HEK293T (cell line): ENCODE measurements around the gene UCP2.

Experiments used
- CTCF ChIA-PET: fragments of 350-600 bp; formaldehyde crosslinking; extraction: SDS; loops from one replicate; lab custom pipeline; 2021; ENCODE audit warnings: antibody characterized with exemption, inconsistent platforms; lab: Yijun Ruan, JAX
- POLR2A ChIA-PET: fragments of 350-600 bp; formaldehyde crosslinking; extraction: SDS; loops from one replicate; lab custom pipeline; 2020; ENCODE audit warnings: antibody characterized with exemption, inconsistent platforms; lab: Yijun Ruan, JAX
- DNase-seq: peaks from one replicate; pipeline ENCODE4 v3.0.0; 2012; ENCODE audit warnings: mixed read lengths; ENCODE audit errors: extremely low spot score
- ARNT ChIP-seq: fragments of 450-650 bp; IDR thresholded peaks from 2 replicates; pipeline ENCODE4 v1.6.1; 2017; ENCODE audit warnings: mild to moderate bottlenecking
- BHLHE40 ChIP-seq: fragments of 450-650 bp; IDR thresholded peaks from 2 replicates; pipeline ENCODE4 v1.6.1; 2016; ENCODE audit warnings: mild to moderate bottlenecking, moderate library complexity, borderline replicate concordance
- CTBP1 ChIP-seq: fragments of 450-650 bp; IDR thresholded peaks from 2 replicates; pipeline ENCODE4 v1.6.1; 2016; ENCODE audit warnings: borderline replicate concordance
- ELF4 ChIP-seq: fragments of 450-650 bp; IDR thresholded peaks from 2 replicates; pipeline ENCODE4 v1.6.1; 2017; ENCODE audit warnings: antibody characterized with exemption
- FOXA1 ChIP-seq: fragments of 450-650 bp; IDR thresholded peaks from 2 replicates; pipeline ENCODE4 v1.6.1; 2016; ENCODE audit warnings: mild to moderate bottlenecking
- FOXK2 ChIP-seq: fragments of 450-650 bp; IDR thresholded peaks from 2 replicates; pipeline ENCODE4 v1.6.1; 2016; ENCODE audit warnings: mild to moderate bottlenecking
- FOXM1 ChIP-seq: fragments of 450-650 bp; IDR thresholded peaks from 2 replicates; pipeline ENCODE4 v1.6.1; 2017; ENCODE audit warnings: mild to moderate bottlenecking, borderline replicate concordance
- HDGF ChIP-seq: fragments of 450-650 bp; IDR thresholded peaks from 2 replicates; pipeline ENCODE4 v1.6.1; 2017; ENCODE audit warnings: antibody characterized with exemption, borderline replicate concordance
- L3MBTL2 ChIP-seq: fragments of 450-650 bp; conservative IDR thresholded peaks from 2 replicates; pipeline ENCODE4 v1.6.1; 2016; ENCODE audit warnings: mild to moderate bottlenecking
- LEF1 ChIP-seq: fragments of 450-650 bp; IDR thresholded peaks from 2 replicates; pipeline ENCODE4 v1.6.1; 2017; ENCODE audit warnings: mild to moderate bottlenecking, borderline replicate concordance
- NFRKB ChIP-seq: fragments of 450-650 bp; IDR thresholded peaks from 2 replicates; pipeline ENCODE4 v1.6.1; 2016; ENCODE audit warnings: mild to moderate bottlenecking, moderate library complexity
- PKNOX1 ChIP-seq: fragments of 450-650 bp; IDR thresholded peaks from 2 replicates; pipeline ENCODE4 v1.6.1; 2016
- SP1 ChIP-seq: fragments of 450-650 bp; IDR thresholded peaks from 2 replicates; pipeline ENCODE4 v1.6.1; 2017
- SUZ12 ChIP-seq: fragments of 450-650 bp; IDR thresholded peaks from 2 replicates; pipeline ENCODE4 v1.6.1; 2016; ENCODE audit warnings: mild to moderate bottlenecking
- TARDBP ChIP-seq: fragments of 450-650 bp; IDR thresholded peaks from 2 replicates; pipeline ENCODE4 v1.6.1; 2016
- ZNF384 ChIP-seq: fragments of 450-650 bp; IDR thresholded peaks from 2 replicates; pipeline ENCODE4 v1.6.1; 2016

UCP2 gene

GRCh38 chr11:74000307-74001133 lies 17.9 kb upstream of the UCP2 start:
- ChIA-PET CTCF (no interaction called here), POLR2A (no interaction called here)
- no peak for DNase-seq
- TF ChIP-seq ELF4 (no peak), HDGF (no peak), FOXM1 (no peak), FOXK2 (no peak), TARDBP (no peak), FOXA1 (no peak), ZNF384 (no peak), L3MBTL2 (no peak), LEF1 (no peak)

- ChIA-PET POLR2A (interaction anchor here (0.6 kb wide), 1 partner anchor 18 kb away, joined by 3 read pairs; no protein-coding TSS in a partner anchor), CTCF (no interaction called here)
- no peak for TF ChIP-seq ELF4
- no peak for TF ChIP-seq SUZ12
- TF ChIP-seq PKNOX1, result no peak
- no peak for TF ChIP-seq BHLHE40
- no peak for TF ChIP-seq ZNF384
- no peak for TF ChIP-seq NFRKB
- no peak for TF ChIP-seq FOXM1
- TF ChIP-seq FOXA1, result no peak
- TF ChIP-seq LEF1, result no peak
- no peak for TF ChIP-seq CTBP1
- TF ChIP-seq FOXK2, result no peak
- no peak for TF ChIP-seq TARDBP
- TF ChIP-seq ARNT, result no peak
- TF ChIP-seq L3MBTL2, result no peak
- DNase-seq, result no peak
Measured at GRCh38 chr11:73999581-74000306, 17.1 kb upstream of the UCP2 start.

DNA sequence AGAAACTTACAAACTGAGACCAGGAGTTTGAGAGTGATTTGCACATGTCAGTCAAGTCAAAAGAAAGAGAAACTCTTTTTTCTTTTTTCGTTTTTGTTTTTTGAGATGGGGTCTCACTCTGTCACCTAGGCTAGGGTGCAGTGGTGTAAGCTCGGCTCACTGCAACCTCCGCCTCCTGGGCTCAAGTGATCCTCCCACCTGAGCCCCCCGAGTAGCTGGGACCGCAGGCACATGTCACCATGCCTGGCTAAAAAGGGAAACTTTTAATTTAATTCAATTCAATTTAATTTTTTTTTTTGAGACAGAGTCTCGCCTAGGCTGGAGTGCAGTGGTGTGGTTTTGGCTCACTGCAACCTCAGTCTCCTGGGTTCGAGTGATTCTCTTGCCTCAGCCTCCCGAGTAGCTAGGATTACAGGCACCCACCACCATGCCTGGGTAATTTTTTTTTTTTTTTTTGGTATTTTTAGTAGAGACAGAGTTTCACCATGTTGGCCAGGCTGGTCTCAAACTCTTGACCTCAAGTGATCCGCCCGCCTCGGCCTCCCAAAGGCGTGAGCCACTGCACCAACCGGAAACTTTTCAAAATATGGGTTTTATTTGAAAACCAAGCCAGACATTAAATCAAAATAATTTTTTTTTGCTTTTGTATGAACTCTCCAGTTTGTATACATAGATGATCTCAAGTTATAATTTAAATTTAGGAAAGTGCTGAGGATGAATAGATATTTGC lies 16.4 kb upstream of the UCP2 start:
- POLR2A ChIA-PET, result interaction anchor here (1.3 kb wide), 1 partner anchor 15 kb away, joined by 4 read pairs; no protein-coding TSS in a partner anchor
- TF ChIP-seq BHLHE40 (no peak), ARNT (no peak), SUZ12 (no peak), ELF4 (no peak), FOXA1 (no peak)
- DNase-seq, result no peak
- CTCF ChIA-PET, result no interaction called here

GRCh38 chr11:73997120-73997770 lies 14.6 kb upstream of the UCP2 start:
- ChIA-PET CTCF (no interaction called here), POLR2A (interaction anchor here (1.0 kb wide), 2 partner anchors 10 to 15 kb away, joined by 3 read pairs; partner anchors contain the start of gene UCP2)
- DNase-seq, result no peak
- TF ChIP-seq NFRKB (no peak), ZNF384 (no peak), ARNT (no peak), SUZ12 (no peak), BHLHE40 (no peak), CTBP1 (no peak), FOXA1 (no peak)

DNA sequence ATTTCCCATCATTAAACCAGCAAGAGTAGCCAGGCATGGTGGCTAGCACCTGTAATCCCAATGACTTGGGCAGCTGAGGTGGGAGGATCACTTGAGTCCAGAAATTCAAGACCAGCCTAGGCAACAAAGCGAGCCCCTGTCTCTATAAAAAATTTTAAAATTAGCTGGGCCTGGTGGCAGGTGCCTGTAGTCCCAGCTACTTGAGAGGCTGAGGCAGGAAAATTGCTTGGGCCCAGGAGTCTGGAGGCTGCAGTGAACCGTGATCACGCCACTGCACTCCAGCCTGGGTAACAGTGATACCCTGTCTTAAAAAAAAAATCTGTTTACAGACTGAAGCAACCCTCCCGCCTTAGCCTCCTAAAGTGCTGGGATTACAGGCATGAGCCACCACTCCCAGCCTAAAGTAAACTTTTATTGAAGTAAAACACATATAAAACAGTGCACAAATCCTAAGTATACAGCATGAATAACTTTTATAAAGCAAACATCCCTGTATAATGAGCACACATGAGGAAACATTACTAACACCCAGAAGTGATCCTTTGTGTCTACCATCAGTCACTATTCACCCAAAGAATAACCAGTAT lies 13.6 kb upstream of the UCP2 start:
- TF ChIP-seq SP1 (no peak), FOXM1 (no peak), SUZ12 (no peak), FOXA1 (no peak), L3MBTL2 (no peak), ZNF384 (0 out of 2 replicates have a peak, but pooled peaks have one; percentile 18)
- CTCF ChIA-PET, result no interaction called here
- POLR2A ChIA-PET, result interaction anchor here (3.1 kb wide), 1 partner anchor 13 kb away, joined by 16 read pairs; the partner anchor contains the start of gene UCP2
- DNase-seq, result no peak

- no peak for DNase-seq
- ChIA-PET POLR2A (interaction anchor here (3.1 kb wide), 1 partner anchor 13 kb away, joined by 16 read pairs; the partner anchor contains the start of gene UCP2), CTCF (no interaction called here)
- TF ChIP-seq TARDBP (no peak), NFRKB (no peak), SP1 (no peak), L3MBTL2 (no peak), ELF4 (no peak), ARNT (no peak), CTBP1 (no peak), SUZ12 (no peak)
Measured at GRCh38 chr11:73995731-73996130, 13.1 kb upstream of the UCP2 start.
